Activated CD4-positive, alpha-beta memory T cell treated with anti-CD3 and anti-CD28 coated beads, Interleukin-2, amount 10 ng/mL, durations not matched to agents 7 days and 5 days (primary cell): ENCODE data around the gene ACTBL2. TPM values are rescaled to one million over a fixed set of nuclear protein-coding genes. Genes with fewer than 3 reads are reported as not detected.

Experiments used
- CTCF ChIA-PET: fragments of 350-600 bp; sonication (Branson Sonifier 250); formaldehyde crosslinking; loops from one replicate; lab custom pipeline; 2021; ENCODE audit warnings: antibody characterized with exemption, inconsistent platforms; lab: Charles Lee
- POLR2A ChIA-PET: fragments of 350-600 bp; sonication (Branson Sonifier 250); formaldehyde crosslinking; loops from one replicate; lab custom pipeline; 2021; ENCODE audit warnings: antibody characterized with exemption; lab: Charles Lee
- DNase-seq: peaks from one replicate; pipeline ENCODE4 v3.0.0-alpha.2; 2020
- H3K27ac Mint-ChIP-seq: one replicate; pipeline ENCODE4 v1.8.0; 2021; ENCODE audit warnings: mild to moderate bottlenecking, mixed read lengths
- H3K27me3 Mint-ChIP-seq: one replicate; pipeline ENCODE4 v1.8.0; 2021; ENCODE audit warnings: mixed read lengths
- H3K36me3 Mint-ChIP-seq: one replicate; pipeline ENCODE4 v1.8.0; 2021; ENCODE audit warnings: low read depth, mixed read lengths
- H3K4me1 Mint-ChIP-seq: one replicate; pipeline ENCODE4 v1.8.0; 2021; ENCODE audit warnings: mixed read lengths
- H3K4me3 Mint-ChIP-seq: one replicate; pipeline ENCODE4 v1.8.0; 2021; ENCODE audit warnings: mild to moderate bottlenecking, mixed read lengths
- H3K9me3 Mint-ChIP-seq: one replicate; pipeline ENCODE4 v1.8.0; 2021; ENCODE audit warnings: mixed read lengths
- total RNA-seq, 2 experiments: library from RNA; stranded (reverse); gene quantifications; one replicate each; pipeline ENCODE4 v1.2.3, GENCODE V29; 2021

Gene ACTBL2
- total RNA-seq, 2 experiments from 2014 or later = not detected

DNA sequence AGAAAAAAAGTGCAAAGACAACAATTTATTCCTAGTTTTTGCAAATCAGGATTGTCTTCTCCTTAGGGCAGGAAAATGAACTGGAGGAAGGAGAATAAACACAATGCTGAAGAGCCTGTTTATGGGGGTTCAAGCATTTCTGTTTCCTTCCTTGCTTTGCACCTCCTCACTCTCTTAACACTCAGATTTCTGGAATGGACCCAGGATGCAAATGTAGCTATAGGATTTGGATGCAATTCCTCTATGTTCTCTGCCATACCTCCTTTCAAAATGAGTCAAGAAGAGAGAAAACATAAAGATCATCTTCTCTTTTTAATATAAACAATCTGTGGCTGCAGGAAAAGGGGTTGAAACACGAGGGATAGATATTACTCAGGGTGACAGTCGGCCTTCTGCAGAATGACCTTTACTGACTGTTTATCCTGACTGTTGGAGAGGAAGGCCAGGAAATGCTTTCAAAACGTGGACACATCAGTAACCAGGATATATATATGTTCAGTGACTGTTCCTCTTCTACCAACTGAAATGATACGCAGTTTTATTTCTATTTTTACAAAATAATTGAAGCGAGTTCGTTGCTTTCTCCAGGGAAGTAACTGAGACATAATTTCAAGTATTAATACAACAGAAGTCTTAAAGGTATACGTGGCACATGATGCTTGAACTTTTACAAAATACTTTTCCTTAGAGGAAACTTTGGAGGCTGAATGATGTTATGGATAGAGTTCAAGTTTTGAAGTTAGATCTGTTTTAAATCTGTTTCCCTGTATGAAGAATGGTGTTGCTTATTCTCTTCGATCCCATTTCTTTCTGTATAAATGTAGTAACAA is 44.4 kb downstream of the ACTBL2 start:
- ChIA-PET POLR2A (no interaction called here), CTCF (no interaction called here)
- Mint-ChIP-seq H3K4me3 (no peak overlapping the region), H3K9me3 (no peaks in the 10 kb centered on the region), H3K27ac (no peak overlapping the region), H3K36me3 (no peaks in the 10 kb centered on the region), H3K27me3 (peaks cover 7% of the 10 kb centered on the region), H3K4me1 (no peaks in the 10 kb centered on the region)
- DNase-seq = no peak

DNA sequence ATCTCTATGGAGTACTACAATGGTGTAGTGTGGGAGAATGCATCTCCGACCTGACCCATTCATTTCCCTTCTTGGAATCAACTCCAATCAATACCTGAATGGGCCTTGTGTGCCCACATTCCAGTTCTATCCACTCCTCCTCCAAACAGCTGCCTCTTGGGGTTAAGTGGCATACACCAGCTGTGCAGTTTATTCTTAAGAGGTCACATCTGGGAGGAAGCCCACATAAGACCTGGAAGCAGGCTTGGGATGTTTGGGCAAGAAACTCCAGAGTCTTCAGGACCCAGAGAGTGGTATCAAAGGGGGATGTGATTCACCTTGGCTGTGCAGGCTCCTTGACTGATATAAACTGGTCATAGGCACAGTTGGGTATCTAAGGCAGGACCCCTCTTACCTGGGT is 46.0 kb downstream of the ACTBL2 start:
- CTCF ChIA-PET = no interaction called here
- Mint-ChIP-seq H3K9me3 (no peaks in the 10 kb centered on the region), H3K4me1 (no peaks in the 10 kb centered on the region), H3K36me3 (no peaks in the 10 kb centered on the region), H3K4me3 (no peak overlapping the region), H3K27ac (no peak overlapping the region), H3K27me3 (peaks cover 7% of the 10 kb centered on the region)
- DNase-seq = no peak
- POLR2A ChIA-PET = no interaction called here

DNA sequence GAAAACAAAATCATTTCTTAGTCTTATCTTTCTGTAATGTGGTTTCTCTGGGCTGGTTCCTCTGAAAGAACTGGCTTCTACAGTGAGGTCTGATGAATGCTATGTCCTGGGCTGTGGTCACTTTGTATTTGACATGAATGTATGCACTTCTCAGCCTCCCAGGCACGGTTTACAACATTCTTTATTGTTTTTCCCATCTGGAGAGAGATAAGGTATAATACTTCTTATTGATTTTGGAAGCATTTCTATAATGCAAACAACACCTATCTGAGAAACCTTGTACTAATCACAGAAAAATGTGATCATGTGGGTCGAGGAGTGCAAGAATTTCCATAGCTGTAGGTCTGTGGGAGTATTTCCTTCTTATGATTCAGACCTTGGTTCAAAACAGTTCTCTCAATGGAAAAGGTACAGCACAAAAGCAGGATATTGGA is 46.9 kb downstream of the ACTBL2 start:
- Mint-ChIP-seq H3K9me3 (no peaks in the 10 kb centered on the region), H3K4me3 (no peak overlapping the region), H3K27ac (no peak overlapping the region), H3K27me3 (peaks cover 4% of the 10 kb centered on the region), H3K4me1 (no peaks in the 10 kb centered on the region), H3K36me3 (no peaks in the 10 kb centered on the region)
- ChIA-PET CTCF (no interaction called here), POLR2A (no interaction called here)
- no peak for DNase-seq

DNA sequence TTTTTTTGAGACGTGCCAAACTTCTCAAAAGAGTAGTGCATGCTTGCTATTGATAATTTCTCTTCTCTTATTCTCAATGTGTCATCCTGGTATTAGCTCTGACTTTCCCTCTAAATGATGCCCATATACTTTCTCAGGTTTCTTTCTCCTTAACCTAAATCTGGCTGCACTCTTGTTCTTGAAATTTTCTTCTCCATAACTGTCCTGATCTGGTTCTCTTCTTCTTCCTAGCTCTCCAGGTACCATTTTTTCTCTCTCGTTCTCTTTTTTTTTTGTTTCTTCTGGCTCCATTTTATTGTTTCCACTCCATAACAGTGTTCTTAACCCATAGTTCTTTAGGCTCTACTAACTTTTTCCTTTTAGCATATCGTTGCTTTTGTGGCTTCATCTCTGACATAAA is 47.9 kb downstream of the ACTBL2 start:
- Mint-ChIP-seq H3K27ac (no peak overlapping the region), H3K27me3 (peaks cover 2% of the 10 kb centered on the region), H3K36me3 (no peaks in the 10 kb centered on the region), H3K9me3 (no peaks in the 10 kb centered on the region), H3K4me1 (no peaks in the 10 kb centered on the region), H3K4me3 (no peak overlapping the region)
- DNase-seq = no peak
- ChIA-PET POLR2A (no interaction called here), CTCF (no interaction called here)

DNA sequence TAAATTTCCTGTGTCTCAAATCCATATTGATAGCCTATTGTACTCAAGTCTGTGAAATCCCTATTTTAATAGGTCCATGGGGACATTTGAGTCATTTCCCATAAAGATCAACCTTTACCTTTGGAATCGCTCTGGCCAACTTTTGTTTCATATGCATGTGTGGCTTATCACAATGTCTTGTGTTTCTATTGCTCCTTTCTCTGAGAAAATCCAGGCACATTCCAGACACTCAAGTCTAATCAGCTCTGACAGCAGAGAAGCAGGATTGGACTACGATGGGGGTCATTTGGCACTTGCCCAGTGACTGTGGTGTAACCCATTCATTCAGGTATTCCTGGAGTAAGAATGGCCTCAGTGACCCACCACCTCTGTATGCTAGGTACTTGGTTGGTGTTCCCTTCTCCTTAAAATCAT is 48.4 kb downstream of the ACTBL2 start:
- CTCF ChIA-PET = no interaction called here
- no peaks in the 10 kb centered on the region for H3K36me3 Mint-ChIP-seq
- H3K27ac Mint-ChIP-seq = no peak overlapping the region
- no peak for DNase-seq
- POLR2A ChIA-PET = no interaction called here
- H3K27me3 Mint-ChIP-seq = peaks cover 2% of the 10 kb centered on the region
- no peaks in the 10 kb centered on the region for H3K4me1 Mint-ChIP-seq
- H3K9me3 Mint-ChIP-seq = no peaks in the 10 kb centered on the region
- H3K4me3 Mint-ChIP-seq = no peak overlapping the region

DNA sequence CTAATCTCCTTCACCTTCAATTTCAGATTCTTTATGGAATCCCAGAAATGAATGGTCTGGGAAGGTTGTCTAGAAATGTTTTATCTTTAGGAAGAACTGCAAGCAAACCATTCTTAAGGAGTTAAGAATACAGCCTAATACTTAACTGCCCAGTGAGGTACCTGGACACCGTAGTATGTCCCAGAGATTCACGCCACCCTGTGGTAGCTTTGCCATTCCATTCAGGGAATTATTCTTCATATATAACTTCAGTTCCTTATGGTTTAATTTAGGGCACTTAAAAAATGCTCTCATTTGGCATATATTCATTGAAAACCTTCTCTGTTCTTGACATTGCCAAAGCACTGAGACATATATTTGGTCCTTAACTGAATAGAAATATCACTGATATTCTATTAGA is 49.7 kb downstream of the ACTBL2 start:
- no peak for DNase-seq
- no peaks in the 10 kb centered on the region for H3K36me3 Mint-ChIP-seq
- POLR2A ChIA-PET = no interaction called here
- H3K27ac Mint-ChIP-seq = no peak overlapping the region
- no peaks in the 10 kb centered on the region for H3K4me1 Mint-ChIP-seq
- H3K27me3 Mint-ChIP-seq = peaks cover 3% of the 10 kb centered on the region
- H3K9me3 Mint-ChIP-seq = no peaks in the 10 kb centered on the region
- CTCF ChIA-PET = no interaction called here
- no peak overlapping the region for H3K4me3 Mint-ChIP-seq

DNA sequence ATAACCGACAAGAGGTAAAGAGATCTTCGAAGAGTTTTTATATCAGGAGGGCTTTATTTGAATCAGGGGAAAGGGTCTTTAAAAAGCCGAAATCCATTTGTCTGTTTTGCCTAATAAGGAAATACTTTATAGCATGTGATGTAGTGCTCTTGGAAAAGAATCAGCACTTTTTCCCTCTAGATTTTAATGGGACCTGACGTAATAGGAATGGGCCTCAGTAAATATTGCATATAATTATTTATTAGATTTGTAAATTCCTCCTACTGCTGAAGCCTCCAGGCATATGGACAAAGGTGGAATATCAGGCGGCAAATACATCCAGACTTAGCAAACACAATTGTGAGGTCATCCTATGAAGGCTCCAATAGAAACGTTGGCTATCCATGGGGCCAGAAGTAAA is 50.9 kb downstream of the ACTBL2 start:
- peaks cover 3% of the 10 kb centered on the region for H3K27me3 Mint-ChIP-seq
- POLR2A ChIA-PET = no interaction called here
- no peak overlapping the region for H3K4me3 Mint-ChIP-seq
- no peaks in the 10 kb centered on the region for H3K4me1 Mint-ChIP-seq
- no peaks in the 10 kb centered on the region for H3K9me3 Mint-ChIP-seq
- CTCF ChIA-PET = no interaction called here
- no peak overlapping the region for H3K27ac Mint-ChIP-seq
- no peaks in the 10 kb centered on the region for H3K36me3 Mint-ChIP-seq
- DNase-seq = no peak
